Measurements from ENCODE around the gene FAF2.
A peak's percentile ranks its signal among the peaks of the same experiment; 100 is the strongest.

DNA sequence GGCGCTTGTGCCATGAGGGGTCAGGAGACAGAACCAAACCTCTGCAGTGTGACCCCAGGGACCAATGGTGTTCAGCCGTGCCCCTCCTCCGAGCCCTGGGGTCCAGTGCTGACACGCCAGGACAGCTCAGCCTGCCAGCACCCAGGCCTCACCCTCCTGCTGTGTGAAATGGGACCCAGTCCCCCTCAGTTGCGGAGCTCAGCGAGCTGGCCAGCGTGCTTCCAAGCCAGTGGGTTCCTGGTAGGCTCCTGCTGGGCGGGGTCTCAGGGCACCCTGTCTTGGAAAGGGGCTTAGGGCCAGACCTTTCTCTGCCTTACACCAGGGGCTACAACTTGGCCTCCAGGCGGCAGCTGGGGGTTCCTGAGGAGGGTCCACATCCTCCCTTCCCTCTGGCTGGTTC, 84.6 kb downstream of the FAF2 start:
- no peak for TF ChIP-seq EZH2 (IDR thresholded peaks at IDR 0.05; ENCODE audit: borderline replicate concordance, control insufficient read depth, low read depth, low read length)
- TF ChIP-seq, protein P1, sequence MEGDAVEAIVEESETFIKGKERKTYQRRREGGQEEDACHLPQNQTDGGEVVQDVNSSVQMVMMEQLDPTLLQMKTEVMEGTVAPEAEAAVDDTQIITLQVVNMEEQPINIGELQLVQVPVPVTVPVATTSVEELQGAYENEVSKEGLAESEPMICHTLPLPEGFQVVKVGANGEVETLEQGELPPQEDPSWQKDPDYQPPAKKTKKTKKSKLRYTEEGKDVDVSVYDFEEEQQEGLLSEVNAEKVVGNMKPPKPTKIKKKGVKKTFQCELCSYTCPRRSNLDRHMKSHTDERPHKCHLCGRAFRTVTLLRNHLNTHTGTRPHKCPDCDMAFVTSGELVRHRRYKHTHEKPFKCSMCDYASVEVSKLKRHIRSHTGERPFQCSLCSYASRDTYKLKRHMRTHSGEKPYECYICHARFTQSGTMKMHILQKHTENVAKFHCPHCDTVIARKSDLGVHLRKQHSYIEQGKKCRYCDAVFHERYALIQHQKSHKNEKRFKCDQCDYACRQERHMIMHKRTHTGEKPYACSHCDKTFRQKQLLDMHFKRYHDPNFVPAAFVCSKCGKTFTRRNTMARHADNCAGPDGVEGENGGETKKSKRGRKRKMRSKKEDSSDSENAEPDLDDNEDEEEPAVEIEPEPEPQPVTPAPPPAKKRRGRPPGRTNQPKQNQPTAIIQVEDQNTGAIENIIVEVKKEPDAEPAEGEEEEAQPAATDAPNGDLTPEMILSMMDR (IDR thresholded peaks at IDR 0.05 in 2 of 3, conservative IDR thresholded peaks at IDR 0.05 in 1 of 3; ENCODE audit: control insufficient read depth in 2 of 3, extremely low read depth in 1 of 3, insufficient read depth in 1 of 3, low read depth in 3 of 3, low read length in 3 of 3), result no peak
- TF ChIP-seq YY1 (IDR thresholded peaks at IDR 0.05; ENCODE audit: low read depth, low read length), result no peak
- no peak for TF ChIP-seq ELK1 (IDR thresholded peaks at IDR 0.05; ENCODE audit: low read depth, low read length)
- no peak for TF ChIP-seq CREB1 (IDR thresholded peaks at IDR 0.05; ENCODE audit: low read depth)
- TF ChIP-seq, protein P2, sequence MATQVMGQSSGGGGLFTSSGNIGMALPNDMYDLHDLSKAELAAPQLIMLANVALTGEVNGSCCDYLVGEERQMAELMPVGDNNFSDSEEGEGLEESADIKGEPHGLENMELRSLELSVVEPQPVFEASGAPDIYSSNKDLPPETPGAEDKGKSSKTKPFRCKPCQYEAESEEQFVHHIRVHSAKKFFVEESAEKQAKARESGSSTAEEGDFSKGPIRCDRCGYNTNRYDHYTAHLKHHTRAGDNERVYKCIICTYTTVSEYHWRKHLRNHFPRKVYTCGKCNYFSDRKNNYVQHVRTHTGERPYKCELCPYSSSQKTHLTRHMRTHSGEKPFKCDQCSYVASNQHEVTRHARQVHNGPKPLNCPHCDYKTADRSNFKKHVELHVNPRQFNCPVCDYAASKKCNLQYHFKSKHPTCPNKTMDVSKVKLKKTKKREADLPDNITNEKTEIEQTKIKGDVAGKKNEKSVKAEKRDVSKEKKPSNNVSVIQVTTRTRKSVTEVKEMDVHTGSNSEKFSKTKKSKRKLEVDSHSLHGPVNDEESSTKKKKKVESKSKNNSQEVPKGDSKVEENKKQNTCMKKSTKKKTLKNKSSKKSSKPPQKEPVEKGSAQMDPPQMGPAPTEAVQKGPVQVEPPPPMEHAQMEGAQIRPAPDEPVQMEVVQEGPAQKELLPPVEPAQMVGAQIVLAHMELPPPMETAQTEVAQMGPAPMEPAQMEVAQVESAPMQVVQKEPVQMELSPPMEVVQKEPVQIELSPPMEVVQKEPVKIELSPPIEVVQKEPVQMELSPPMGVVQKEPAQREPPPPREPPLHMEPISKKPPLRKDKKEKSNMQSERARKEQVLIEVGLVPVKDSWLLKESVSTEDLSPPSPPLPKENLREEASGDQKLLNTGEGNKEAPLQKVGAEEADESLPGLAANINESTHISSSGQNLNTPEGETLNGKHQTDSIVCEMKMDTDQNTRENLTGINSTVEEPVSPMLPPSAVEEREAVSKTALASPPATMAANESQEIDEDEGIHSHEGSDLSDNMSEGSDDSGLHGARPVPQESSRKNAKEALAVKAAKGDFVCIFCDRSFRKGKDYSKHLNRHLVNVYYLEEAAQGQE (IDR thresholded peaks at IDR 0.05; ENCODE audit: low read depth, low read length), result no peak
- TF ChIP-seq, protein P3, sequence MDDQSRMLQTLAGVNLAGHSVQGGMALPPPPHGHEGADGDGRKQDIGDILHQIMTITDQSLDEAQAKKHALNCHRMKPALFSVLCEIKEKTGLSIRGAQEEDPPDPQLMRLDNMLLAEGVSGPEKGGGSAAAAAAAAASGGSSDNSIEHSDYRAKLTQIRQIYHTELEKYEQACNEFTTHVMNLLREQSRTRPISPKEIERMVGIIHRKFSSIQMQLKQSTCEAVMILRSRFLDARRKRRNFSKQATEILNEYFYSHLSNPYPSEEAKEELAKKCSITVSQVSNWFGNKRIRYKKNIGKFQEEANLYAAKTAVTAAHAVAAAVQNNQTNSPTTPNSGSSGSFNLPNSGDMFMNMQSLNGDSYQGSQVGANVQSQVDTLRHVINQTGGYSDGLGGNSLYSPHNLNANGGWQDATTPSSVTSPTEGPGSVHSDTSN (IDR thresholded peaks at IDR 0.05; ENCODE audit: insufficient replicate concordance, low read depth, low read length), result no peak
- TF ChIP-seq MYC (IDR thresholded peaks at IDR 0.05; ENCODE audit: insufficient read depth, insufficient read length, insufficient replicate concordance, low read length, severe bottlenecking), result no peak
- TF ChIP-seq RAD51 (IDR thresholded peaks at IDR 0.05), result no peak
- TF ChIP-seq, protein P4, sequence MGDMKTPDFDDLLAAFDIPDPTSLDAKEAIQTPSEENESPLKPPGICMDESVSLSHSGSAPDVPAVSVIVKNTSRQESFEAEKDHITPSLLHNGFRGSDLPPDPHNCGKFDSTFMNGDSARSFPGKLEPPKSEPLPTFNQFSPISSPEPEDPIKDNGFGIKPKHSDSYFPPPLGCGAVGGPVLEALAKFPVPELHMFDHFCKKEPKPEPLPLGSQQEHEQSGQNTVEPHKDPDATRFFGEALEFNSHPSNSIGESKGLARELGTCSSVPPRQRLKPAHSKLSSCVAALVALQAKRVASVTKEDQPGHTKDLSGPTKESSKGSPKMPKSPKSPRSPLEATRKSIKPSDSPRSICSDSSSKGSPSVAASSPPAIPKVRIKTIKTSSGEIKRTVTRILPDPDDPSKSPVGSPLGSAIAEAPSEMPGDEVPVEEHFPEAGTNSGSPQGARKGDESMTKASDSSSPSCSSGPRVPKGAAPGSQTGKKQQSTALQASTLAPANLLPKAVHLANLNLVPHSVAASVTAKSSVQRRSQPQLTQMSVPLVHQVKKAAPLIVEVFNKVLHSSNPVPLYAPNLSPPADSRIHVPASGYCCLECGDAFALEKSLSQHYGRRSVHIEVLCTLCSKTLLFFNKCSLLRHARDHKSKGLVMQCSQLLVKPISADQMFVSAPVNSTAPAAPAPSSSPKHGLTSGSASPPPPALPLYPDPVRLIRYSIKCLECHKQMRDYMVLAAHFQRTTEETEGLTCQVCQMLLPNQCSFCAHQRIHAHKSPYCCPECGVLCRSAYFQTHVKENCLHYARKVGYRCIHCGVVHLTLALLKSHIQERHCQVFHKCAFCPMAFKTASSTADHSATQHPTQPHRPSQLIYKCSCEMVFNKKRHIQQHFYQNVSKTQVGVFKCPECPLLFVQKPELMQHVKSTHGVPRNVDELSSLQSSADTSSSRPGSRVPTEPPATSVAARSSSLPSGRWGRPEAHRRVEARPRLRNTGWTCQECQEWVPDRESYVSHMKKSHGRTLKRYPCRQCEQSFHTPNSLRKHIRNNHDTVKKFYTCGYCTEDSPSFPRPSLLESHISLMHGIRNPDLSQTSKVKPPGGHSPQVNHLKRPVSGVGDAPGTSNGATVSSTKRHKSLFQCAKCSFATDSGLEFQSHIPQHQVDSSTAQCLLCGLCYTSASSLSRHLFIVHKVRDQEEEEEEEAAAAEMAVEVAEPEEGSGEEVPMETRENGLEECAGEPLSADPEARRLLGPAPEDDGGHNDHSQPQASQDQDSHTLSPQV (IDR thresholded peaks at IDR 0.05), result no peak
- TF ChIP-seq, protein P5, sequence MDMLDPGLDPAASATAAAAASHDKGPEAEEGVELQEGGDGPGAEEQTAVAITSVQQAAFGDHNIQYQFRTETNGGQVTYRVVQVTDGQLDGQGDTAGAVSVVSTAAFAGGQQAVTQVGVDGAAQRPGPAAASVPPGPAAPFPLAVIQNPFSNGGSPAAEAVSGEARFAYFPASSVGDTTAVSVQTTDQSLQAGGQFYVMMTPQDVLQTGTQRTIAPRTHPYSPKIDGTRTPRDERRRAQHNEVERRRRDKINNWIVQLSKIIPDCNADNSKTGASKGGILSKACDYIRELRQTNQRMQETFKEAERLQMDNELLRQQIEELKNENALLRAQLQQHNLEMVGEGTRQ (IDR thresholded peaks at IDR 0.05; ENCODE audit: borderline replicate concordance, low read depth, low read length), result no peak
- TF ChIP-seq, protein P6, sequence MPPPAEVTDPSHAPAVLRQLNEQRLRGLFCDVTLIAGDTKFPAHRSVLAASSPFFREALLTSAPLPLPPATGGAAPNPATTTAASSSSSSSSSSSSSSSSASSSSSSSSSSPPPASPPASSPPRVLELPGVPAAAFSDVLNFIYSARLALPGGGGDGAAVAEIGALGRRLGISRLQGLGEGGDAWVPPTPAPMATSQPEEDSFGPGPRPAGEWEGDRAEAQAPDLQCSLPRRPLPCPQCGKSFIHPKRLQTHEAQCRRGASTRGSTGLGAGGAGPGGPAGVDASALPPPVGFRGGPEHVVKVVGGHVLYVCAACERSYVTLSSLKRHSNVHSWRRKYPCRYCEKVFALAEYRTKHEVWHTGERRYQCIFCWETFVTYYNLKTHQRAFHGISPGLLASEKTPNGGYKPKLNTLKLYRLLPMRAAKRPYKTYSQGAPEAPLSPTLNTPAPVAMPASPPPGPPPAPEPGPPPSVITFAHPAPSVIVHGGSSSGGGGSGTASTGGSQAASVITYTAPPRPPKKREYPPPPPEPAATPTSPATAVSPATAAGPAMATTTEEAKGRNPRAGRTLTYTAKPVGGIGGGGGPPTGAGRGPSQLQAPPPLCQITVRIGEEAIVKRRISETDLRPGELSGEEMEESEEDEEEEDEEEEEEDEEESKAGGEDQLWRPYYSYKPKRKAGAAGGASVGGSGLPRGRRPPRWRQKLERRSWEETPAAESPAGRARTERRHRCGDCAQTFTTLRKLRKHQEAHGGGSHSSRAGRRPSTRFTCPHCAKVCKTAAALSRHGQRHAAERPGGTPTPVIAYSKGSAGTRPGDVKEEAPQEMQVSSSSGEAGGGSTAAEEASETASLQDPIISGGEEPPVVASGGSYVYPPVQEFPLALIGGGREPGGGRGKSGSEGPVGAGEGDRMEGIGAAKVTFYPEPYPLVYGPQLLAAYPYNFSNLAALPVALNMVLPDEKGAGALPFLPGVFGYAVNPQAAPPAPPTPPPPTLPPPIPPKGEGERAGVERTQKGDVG (CRISPR knock-in tag; IDR thresholded peaks at IDR 0.05), result no peak
- TF ChIP-seq POLR2A (IDR thresholded peaks at IDR 0.05; ENCODE audit: low read depth, low read length), result 0 out of 2 replicates have a peak, but pooled peaks have one; percentile 16

Data from GM12878 (cell line).